Right cardiac atrium (tissue), 5 donors: ENCODE measurements around the gene CCNYL1. TPM values are rescaled to one million over a fixed set of nuclear protein-coding genes. Genes with fewer than 3 reads are reported as not detected.
A peak's percentile ranks its signal among the peaks of the same experiment; 100 is the strongest.
"Not testable (repeated sequence)": the region's sequence is repeated elsewhere in the genome, so short reads cannot be mapped to it uniquely, and the experiment has no call there.

ENCODE experiments used
- ATAC-seq, 2 donors: fragments of 200-7000 bp; cut with Tn5 transposase; one replicate each; pipeline versions ENCODE4 v1.8.0 to v1.9.1; 2020; ENCODE audit warnings: moderate library complexity in 2 of 2, mild to moderate bottlenecking in 1 of 2
- DNase-seq, 3 donors: peaks; one replicate each; pipeline ENCODE4 v3.0.0-alpha.2; 2020
- H3K27ac ChIP-seq: one replicate; pipeline ENCODE4 v1.5.1; 2013; ENCODE audit warnings: mild to moderate bottlenecking, low read length, control low read depth, moderate library complexity
- H3K27me3 ChIP-seq: one replicate; pipeline ENCODE4 v1.6.1; 2013; ENCODE audit not compliant: control insufficient read depth, insufficient read depth
- H3K4me1 ChIP-seq: one replicate; pipeline ENCODE4 v1.6.1; 2013; ENCODE audit warnings: low read length; ENCODE audit not compliant: control insufficient read depth, insufficient read depth
- H3K4me3 ChIP-seq: one replicate; pipeline ENCODE4 v1.5.1; 2013; ENCODE audit warnings: low read length, control low read depth
- H3K9me3 ChIP-seq: one replicate; pipeline ENCODE4 v1.6.1; 2013; ENCODE audit warnings: low read length; ENCODE audit not compliant: control insufficient read depth
- WGBS: extraction: QIAGEN DNeasy Blood & Tissue Kit; methylation state at CpG from one replicate; pipeline ENCODE4 v1.1.7; 2013; 5-methylcytosine and 5-hydroxymethylcytosine counted together
- intact Hi-C, 4 donors: fragments of 100-400 bp; cut with DNase I; formaldehyde crosslinking; loops; one replicate each; pipeline versions ENCODE4 v1.11.0 to v1.14.0; 2022 to 2023
- polyA plus RNA-seq: library from polyadenylated mRNA; stranded (reverse); fragments of 200-250 nt; gene quantifications from one replicate; pipeline ENCODE4 v1.2.3, GENCODE V29; 2013
- total RNA-seq, 4 donors: library from RNA; stranded (reverse); fragmentation: NEBNext Ultra II Directional; extraction: Animal tissue kit (Norgen Biotek cat#: 25700); gene quantifications; one replicate each; pipeline ENCODE4 v1.2.1, GENCODE V29; 2021
- donor health status: healthy with polysubstance abuse.
- donor health status: DM: no; HTN: yes; CAD: no.
- donor health status: DM: no; HTN: no; CAD: no.
- donor health status: DM: no; HTN: yes; CAD: no; lungs with severe emphysema.
- donor health status: DM: yes; HTN: yes; CAD: no.

The CCNYL1 gene
- total and polyA plus RNA-seq, 5 donors: 4.9 to 12.6 (median 9.0) TPM

DNA sequence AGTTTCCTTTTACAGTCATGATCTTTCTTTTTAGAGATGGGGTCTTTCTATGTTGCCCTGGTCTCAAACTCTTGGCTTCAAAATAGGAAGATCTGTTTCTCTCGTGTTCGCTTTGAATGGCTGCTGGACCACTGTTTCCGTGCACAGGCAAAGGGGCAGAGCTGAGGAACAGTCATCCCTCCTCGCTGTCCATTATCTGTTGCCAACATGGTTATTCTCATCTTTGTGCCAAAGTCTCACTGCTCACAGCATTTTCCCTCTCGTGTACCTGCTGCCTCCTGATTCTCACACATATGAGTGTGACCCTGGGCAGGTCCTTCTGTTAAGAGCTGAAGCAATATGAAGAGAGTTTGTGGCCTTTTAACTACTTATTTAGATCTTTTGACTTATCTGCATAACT, 28.0 kb upstream of the CCNYL1 start:
- Histone ChIP-seq H3K9me3 (no peaks in the 10 kb centered on the region), H3K4me3 (no peak overlapping the region), H3K4me1 (no peaks in the 10 kb centered on the region), H3K27me3 (no peaks in the 10 kb centered on the region), H3K27ac (no peak overlapping the region)
- no peak for DNase-seq
- 86% methylated on average over 5 of the region's 5 CpGs for WGBS
- ATAC-seq: no peak
- intact Hi-C loops: no loop called here

GRCh38 chr2:207683879-207684627, 27.4 kb upstream of the CCNYL1 start:
- ATAC-seq: no peak
- WGBS: 79% methylated on average over 3 of the region's 3 CpGs
- H3K27ac ChIP-seq: no peak overlapping the region
- H3K4me1 ChIP-seq: no peaks in the 10 kb centered on the region
- no peaks in the 10 kb centered on the region for H3K27me3 ChIP-seq
- no peaks in the 10 kb centered on the region for H3K9me3 ChIP-seq
- H3K4me3 ChIP-seq: no peak overlapping the region
- DNase-seq: no peak
- intact Hi-C loops: no loop called here

GRCh38 chr2:207686812-207687211, 24.6 kb upstream of the CCNYL1 start:
- intact Hi-C loops: no loop called here
- H3K27ac ChIP-seq: no peak overlapping the region
- H3K27me3 ChIP-seq: no peaks in the 10 kb centered on the region
- H3K4me3 ChIP-seq: no peak overlapping the region
- WGBS: 86% methylated on average over 2 of the region's 2 CpGs
- no peak for DNase-seq
- no peak for ATAC-seq
- no peaks in the 10 kb centered on the region for H3K4me1 ChIP-seq
- no peaks in the 10 kb centered on the region for H3K9me3 ChIP-seq

DNA sequence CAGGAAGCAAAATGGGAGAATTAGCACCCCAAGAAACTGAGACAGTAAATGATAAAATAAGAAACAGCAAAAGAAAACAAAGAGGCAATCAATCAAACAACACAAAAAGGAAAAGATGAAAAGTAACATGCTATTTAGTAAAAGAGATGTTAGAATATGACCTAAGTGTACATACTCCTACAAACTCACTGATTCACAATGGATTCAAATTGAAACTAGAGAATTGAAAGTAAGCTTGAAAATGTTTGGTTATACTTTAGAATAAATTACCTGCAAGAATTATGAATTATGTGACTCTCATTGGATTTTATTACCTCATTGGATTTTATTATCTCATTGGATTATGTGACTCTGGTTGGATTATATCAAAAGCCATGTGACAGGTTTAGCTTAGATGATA, 22.8 kb upstream of the CCNYL1 start:
- ATAC-seq: no peak
- Histone ChIP-seq H3K27ac (no peak overlapping the region), H3K9me3 (no peaks in the 10 kb centered on the region), H3K4me3 (no peak overlapping the region), H3K27me3 (no peaks in the 10 kb centered on the region), H3K4me1 (peaks cover 2% of the 10 kb centered on the region)
- intact Hi-C loops: no loop called here
- no peak for DNase-seq

GRCh38 chr2:207690845-207691461, 20.5 kb upstream of the CCNYL1 start:
- intact Hi-C loops, H3K27me3 ChIP-seq, ATAC-seq, DNase-seq, H3K9me3 ChIP-seq, H3K4me3 ChIP-seq, H3K27ac ChIP-seq, H3K4me1 ChIP-seq: not testable (repeated sequence)
- WGBS: 92% methylated on average over 16 of the region's 16 CpGs

- H3K27me3 ChIP-seq: no peaks in the 10 kb centered on the region
- H3K4me1 ChIP-seq: peaks cover 2% of the 10 kb centered on the region
- 35% methylated on average over 7 of the region's 7 CpGs for WGBS
- no peak overlapping the region for H3K27ac ChIP-seq
- no peak overlapping the region for H3K4me3 ChIP-seq
- intact Hi-C loops: no loop called here
- ATAC-seq (peak; percentile 73 to 80), DNase-seq (peak; percentile 41 to 75 (median 70))
- H3K9me3 ChIP-seq: no peaks in the 10 kb centered on the region
Measured at GRCh38 chr2:207692206-207693065, 19.0 kb upstream of the CCNYL1 start.

GRCh38 chr2:207693641-207694249, 17.7 kb upstream of the CCNYL1 start:
- intact Hi-C loops: no loop called here
- ATAC-seq (no peak), DNase-seq (no peak)
- H3K27me3 ChIP-seq: no peaks in the 10 kb centered on the region
- 50% methylated on average over 4 of the region's 4 CpGs for WGBS
- H3K27ac ChIP-seq: no peak overlapping the region
- no peak overlapping the region for H3K4me3 ChIP-seq
- H3K9me3 ChIP-seq: no peaks in the 10 kb centered on the region
- peaks cover 2% of the 10 kb centered on the region for H3K4me1 ChIP-seq

DNA sequence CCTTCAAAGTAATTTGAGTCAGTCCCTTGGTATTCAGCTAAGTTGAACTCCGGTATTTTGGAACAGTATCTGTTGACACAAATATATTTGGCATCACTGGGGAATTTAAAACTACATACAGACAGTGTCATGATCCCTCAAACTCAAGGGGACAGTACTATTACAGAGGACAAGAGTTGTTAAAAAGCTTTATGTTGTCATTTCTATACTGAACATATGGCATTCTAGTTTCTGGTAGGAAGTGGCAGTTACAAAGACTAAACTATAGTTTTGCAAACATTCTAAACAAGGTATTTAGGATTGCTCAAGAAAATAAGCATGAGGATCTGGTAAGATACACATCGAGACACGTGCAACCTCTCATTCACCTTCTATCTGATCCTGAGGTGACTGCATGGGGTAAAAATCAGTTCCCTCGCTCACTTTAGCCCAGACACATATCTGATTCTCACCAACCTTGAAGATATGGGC, 16.6 kb upstream of the CCNYL1 start:
- DNase-seq (no peak), ATAC-seq (no peak)
- no peaks in the 10 kb centered on the region for H3K27me3 ChIP-seq
- H3K9me3 ChIP-seq: no peaks in the 10 kb centered on the region
- no peak overlapping the region for H3K27ac ChIP-seq
- WGBS: 63% methylated on average over 4 of the region's 4 CpGs
- intact Hi-C loops: no loop called here
- no peak overlapping the region for H3K4me3 ChIP-seq
- H3K4me1 ChIP-seq: peaks cover 2% of the 10 kb centered on the region

GRCh38 chr2:207695293-207695692, 16.1 kb upstream of the CCNYL1 start:
- WGBS: 75% methylated on average over 4 of the region's 4 CpGs
- no peaks in the 10 kb centered on the region for H3K27me3 ChIP-seq
- peaks cover 2% of the 10 kb centered on the region for H3K4me1 ChIP-seq
- no peak for ATAC-seq
- no peak overlapping the region for H3K4me3 ChIP-seq
- intact Hi-C loops: no loop called here
- no peak overlapping the region for H3K27ac ChIP-seq
- DNase-seq: no peak
- no peaks in the 10 kb centered on the region for H3K9me3 ChIP-seq

- 74% methylated on average over 5 of the region's 5 CpGs for WGBS
- H3K27me3 ChIP-seq, H3K27ac ChIP-seq, ATAC-seq, intact Hi-C loops, H3K4me3 ChIP-seq, DNase-seq, H3K9me3 ChIP-seq, H3K4me1 ChIP-seq: not testable (repeated sequence)
Measured at GRCh38 chr2:207696911-207697310, 14.5 kb upstream of the CCNYL1 start.

DNA sequence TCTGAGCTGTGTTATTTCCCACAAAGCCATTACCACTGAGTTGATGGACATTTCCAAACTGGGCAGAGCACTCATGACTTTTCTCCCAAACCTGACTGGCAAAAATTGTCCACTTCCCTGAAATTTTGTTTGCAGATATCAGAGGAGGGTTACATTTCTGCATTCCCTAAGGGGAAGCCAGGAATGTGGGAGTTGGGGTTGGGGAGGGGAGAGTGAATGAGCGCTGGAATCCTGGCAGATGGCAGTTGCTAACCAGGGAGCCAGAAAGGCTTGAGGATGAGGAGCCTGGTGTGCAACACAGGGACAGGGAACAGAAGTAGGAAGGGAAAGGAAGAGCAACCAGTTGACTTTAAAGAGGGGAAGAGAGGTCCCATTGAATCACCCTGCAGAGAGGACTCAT, 14.0 kb upstream of the CCNYL1 start:
- ATAC-seq: no peak
- Histone ChIP-seq H3K4me3 (no peak overlapping the region), H3K27me3 (no peaks in the 10 kb centered on the region), H3K4me1 (no peaks in the 10 kb centered on the region), H3K27ac (no peak overlapping the region), H3K9me3 (no peaks in the 10 kb centered on the region)
- intact Hi-C loops: no loop called here
- DNase-seq: no peak
- 73% methylated on average over 1 of the region's 1 CpG for WGBS
